GM23338 (cell line): ENCODE data around the gene PCP4. TPM values are rescaled to one million over a fixed set of nuclear protein-coding genes. Genes with fewer than 3 reads are reported as not detected.

Source experiments
- ATAC-seq: fragments of 200-7000 bp; cut with Tn5 transposase; 3 replicates; pipeline ENCODE4 v1.9.1; 2020
- DNase-seq: peaks from one replicate; pipeline ENCODE4 v3.0.0-alpha.2; 2015; ENCODE audit warnings: low spot score
- H2AFZ ChIP-seq: fragments of 200-600 bp; sonication (generic); 2 replicates; pipeline ENCODE4 v1.8.0; 2016; ENCODE audit warnings: antibody characterized with exemption, mild to moderate bottlenecking, moderate library complexity
- H3F3A ChIP-seq: fragments of 200-600 bp; sonication (generic); replicated peaks from 2 replicates; pipeline ENCODE4 v1.8.0; 2017; ENCODE audit warnings: antibody characterized with exemption, mixed run types, low read depth
- H3K27ac ChIP-seq: fragments of 200-600 bp; sonication (generic); 2 replicates; pipeline ENCODE4 v1.6.1; 2016; ENCODE audit warnings: low read depth
- H3K27me3 ChIP-seq: fragments of 200-600 bp; sonication (generic); 2 replicates; pipeline ENCODE4 v1.8.0; 2016; ENCODE audit warnings: mild to moderate bottlenecking, mixed run types, moderate library complexity; ENCODE audit not compliant: insufficient read depth
- H3K36me3 ChIP-seq: fragments of 200-600 bp; sonication (generic); 2 replicates; pipeline ENCODE4 v1.8.0; 2016; ENCODE audit warnings: mild to moderate bottlenecking; ENCODE audit not compliant: insufficient read depth
- H3K4me1 ChIP-seq: fragments of 200-600 bp; sonication (generic); 2 replicates; pipeline ENCODE4 v1.8.0; 2016; ENCODE audit warnings: mild to moderate bottlenecking, moderate library complexity; ENCODE audit not compliant: insufficient read depth
- H3K4me2 ChIP-seq: fragments of 200-600 bp; sonication (generic); 2 replicates; pipeline ENCODE4 v1.7.1; 2017; ENCODE audit warnings: mixed run types
- H3K4me3 ChIP-seq: fragments of 200-600 bp; sonication (generic); 2 replicates; pipeline ENCODE4 v1.6.1; 2016; ENCODE audit warnings: mixed run types
- H3K79me2 ChIP-seq: fragments of 200-600 bp; sonication (generic); replicated peaks from 2 replicates; pipeline ENCODE4 v1.8.0; 2017; ENCODE audit warnings: mild to moderate bottlenecking; ENCODE audit not compliant: insufficient read depth
- H3K9me2 ChIP-seq: fragments of 200-600 bp; sonication (generic); 2 replicates; pipeline ENCODE4 v1.8.0; 2017; ENCODE audit not compliant: insufficient read depth
- H4K20me1 ChIP-seq: fragments of 200-600 bp; sonication (generic); replicated peaks from 2 replicates; pipeline ENCODE4 v1.8.0; 2017; ENCODE audit warnings: mild to moderate bottlenecking; ENCODE audit not compliant: insufficient read depth
- H3K27ac Mint-ChIP-seq: 2 replicates; pipeline ENCODE4 v1.8.0; 2020; ENCODE audit warnings: inconsistent platforms, mild to moderate bottlenecking, moderate library complexity, mixed read lengths
- H3K27me3 Mint-ChIP-seq: 3 replicates; pipeline ENCODE4 v1.8.0; 2022; ENCODE audit warnings: low read depth, mild to moderate bottlenecking, moderate library complexity, mixed read lengths, inconsistent platforms; ENCODE audit not compliant: insufficient read depth, poor library complexity
- H3K36me3 Mint-ChIP-seq: 3 replicates; pipeline ENCODE4 v1.8.0; 2021; ENCODE audit warnings: low read depth, mild to moderate bottlenecking, inconsistent platforms, moderate library complexity, mixed read lengths
- H3K4me1 Mint-ChIP-seq: 3 replicates; pipeline ENCODE4 v1.8.0; 2020; ENCODE audit warnings: mild to moderate bottlenecking, inconsistent platforms, mixed read lengths
- H3K4me3 Mint-ChIP-seq: 3 replicates; pipeline ENCODE4 v1.8.0; 2021; ENCODE audit warnings: moderate library complexity, mild to moderate bottlenecking, inconsistent platforms, mixed read lengths
- H3K9me3 Mint-ChIP-seq: 3 replicates; pipeline ENCODE4 v1.8.0; 2020; ENCODE audit warnings: moderate library complexity, mild to moderate bottlenecking, inconsistent platforms, mixed read lengths
- CTCF ChIP-seq, 2 experiments: fragments of 200-600 bp in 1 of 2; sonication (generic) in 1 of 2; conservative IDR thresholded peaks; 2 replicates each; pipeline versions ENCODE4 v1.5.1 to v1.6.1; 2016 to 2017; ENCODE audit warnings: antibody characterized with exemption in 2 of 2, low read depth in 2 of 2, mild to moderate bottlenecking in 2 of 2, moderate library complexity in 1 of 2
- EZH2phosphoT487 ChIP-seq: fragments of 200-600 bp; sonication (generic); IDR thresholded peaks from one replicate; pipeline ENCODE4 v1.8.1; 2018; ENCODE audit warnings: antibody characterized with exemption; ENCODE audit not compliant: unreplicated experiment
- REST ChIP-seq: IDR thresholded peaks from one replicate; pipeline ENCODE4 v1.6.1; 2018; ENCODE audit warnings: antibody characterized with exemption; ENCODE audit not compliant: unreplicated experiment
- STAT1 ChIP-seq: IDR thresholded peaks from one replicate; pipeline ENCODE4 v1.6.1; 2016; ENCODE audit warnings: antibody characterized with exemption; ENCODE audit not compliant: unreplicated experiment
- ZNF114 ChIP-seq: fragments of 250-450 bp; sonication (Bioruptor Pico); IDR thresholded peaks from 2 replicates; pipeline ENCODE4 v1.5.0; 2020; ENCODE audit warnings: mild to moderate bottlenecking, moderate library complexity
- ZNF462 ChIP-seq: fragments of 250-450 bp; sonication (Bioruptor Pico); IDR thresholded peaks from 2 replicates; pipeline ENCODE4 v1.5.0; 2020; ENCODE audit warnings: mild to moderate bottlenecking, moderate library complexity
- polyA plus RNA-seq: library from polyadenylated mRNA; unstranded; fragments of >200 nt; fragmentation: Nextera tagmentation; extraction: Ambion mirVana; gene quantifications from 2 replicates; pipeline ENCODE4 v1.2.1, GENCODE V29; 2016
- total RNA-seq: library from RNA; depleted of rRNA; stranded (reverse); fragments of >200 nt; shearing (Covaris generic); gene quantifications from 2 replicates; pipeline ENCODE4 v1.2.3, GENCODE V29; 2014

Gene PCP4
- total and polyA plus RNA-seq, 2 experiments from 2014 or later = 7.3 TPM; not detected in 1

DNA sequence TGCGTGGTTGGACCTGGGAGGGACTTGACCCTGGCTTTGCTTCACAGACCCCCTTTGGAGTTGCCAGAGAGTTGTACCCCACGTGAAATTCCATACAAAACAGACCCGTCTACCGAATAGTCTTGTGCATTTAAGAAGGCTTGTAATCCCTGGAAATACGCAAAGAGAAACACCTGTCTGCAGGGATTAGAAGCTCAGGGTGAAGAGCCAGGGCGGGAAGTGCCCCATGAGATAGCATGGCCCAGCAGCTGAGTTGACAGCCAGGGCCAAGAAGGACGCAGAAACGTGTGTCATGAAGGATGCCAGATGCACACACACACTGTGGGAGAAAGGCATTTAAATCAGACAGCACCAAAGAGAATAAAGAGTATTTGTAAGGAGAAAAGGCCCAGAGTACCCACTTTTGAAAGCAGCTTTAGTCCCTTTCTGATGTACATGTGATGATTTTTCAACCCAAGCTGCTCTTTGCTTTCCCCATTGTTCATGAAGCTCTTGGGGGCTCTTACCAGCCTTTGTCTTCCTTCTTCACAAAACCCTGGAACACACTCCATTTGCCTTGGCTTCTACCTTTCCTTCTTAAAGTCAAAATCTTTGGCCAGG lies 46.6 kb downstream of the PCP4 start (continued):
- TF ChIP-seq ZNF462 (CRISPR knock-in tag) = no peak
- TF ChIP-seq CTCF (conservative IDR thresholded peaks at IDR 0.05; ENCODE audit: low read depth in 2 of 2) = no peak

DNA sequence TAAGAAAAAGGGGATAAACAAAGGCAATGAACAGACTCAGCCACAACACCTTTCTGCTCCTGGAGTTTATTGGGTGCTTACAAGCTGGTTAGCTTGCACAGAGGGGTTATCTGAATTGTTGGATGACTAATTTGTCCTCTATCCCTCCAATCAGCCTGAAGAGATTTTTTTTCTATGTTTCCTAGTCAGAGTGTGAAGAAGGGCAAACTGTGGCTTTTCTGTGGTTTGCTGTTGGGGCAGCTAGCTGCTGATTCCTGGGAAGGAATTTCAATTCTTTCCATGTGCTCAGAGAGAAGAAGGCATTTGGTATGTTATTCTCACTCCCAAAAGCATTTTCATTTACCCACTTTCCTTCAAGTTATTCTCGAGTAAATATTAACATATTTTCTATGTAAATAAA lies 48.6 kb downstream of the PCP4 start:
- Histone ChIP-seq H3K36me3 (no peaks in the 10 kb centered on the region), H3K27ac (no peak overlapping the region), H3K4me1 (no peaks in the 10 kb centered on the region), H3K79me2 (no peaks in the 10 kb centered on the region), H3K4me2 (no peak overlapping the region), H3K9me2 (no peaks in the 10 kb centered on the region), H4K20me1 (no peaks in the 10 kb centered on the region), H2AFZ (no peak overlapping the region), H3K4me3 (no peak overlapping the region), H3F3A (no peaks in the 10 kb centered on the region; the same call in 1 of the 2 replicates), H3K27me3 (no peaks in the 10 kb centered on the region)
- peaks cover 5% of the 10 kb centered on the region for H3K4me1 Mint-ChIP-seq
- no peaks in the 10 kb centered on the region; the same call in 1 of the 3 replicates for H3K36me3 Mint-ChIP-seq
- no peak for ATAC-seq
- H3K27me3 Mint-ChIP-seq = peaks cover 1% of the 10 kb centered on the region
- DNase-seq = no peak
- no peak overlapping the region for H3K4me3 Mint-ChIP-seq
- H3K27ac Mint-ChIP-seq = no peak overlapping the region
- peaks cover 6% of the 10 kb centered on the region; the same call in 1 of the 3 replicates for H3K9me3 Mint-ChIP-seq
- TF ChIP-seq ZNF114 (CRISPR knock-in tag) (no peak), REST (no peak), EZH2phosphoT487 (no peak), STAT1 (no peak), CTCF (conservative IDR thresholded peaks at IDR 0.05; ENCODE audit: low read depth in 2 of 2) (no peak)
